Measurements from ENCODE around the gene GPR4.

Gene GPR4

GRCh38 chr19:45578861-45579260, 23.2 kb downstream of the GPR4 start:
- ATAC-seq: no peak
- TF ChIP-seq GLIS3 (CRISPR knock-in tag; IDR thresholded peaks at IDR 0.05) (no peak), TCF4 (CRISPR knock-in tag; IDR thresholded peaks at IDR 0.05; ENCODE audit: borderline replicate concordance) (no peak), ZFP3 (CRISPR knock-in tag; IDR thresholded peaks at IDR 0.05) (no peak), OSR1 (CRISPR knock-in tag; IDR thresholded peaks at IDR 0.05) (no peak), TOX (CRISPR knock-in tag; IDR thresholded peaks at IDR 0.05; ENCODE audit: borderline replicate concordance) (no peak), PPARA (CRISPR knock-in tag; IDR thresholded peaks at IDR 0.05; ENCODE audit: borderline replicate concordance) (no peak), ZNF565 (CRISPR knock-in tag; conservative IDR thresholded peaks at IDR 0.05; ENCODE audit: low read depth) (no peak), ZNF70 (CRISPR knock-in tag; IDR thresholded peaks at IDR 0.05) (no peak), ARNTL (CRISPR knock-in tag; IDR thresholded peaks at IDR 0.05; ENCODE audit: borderline replicate concordance, low read depth) (no peak), CSRNP3 (CRISPR knock-in tag; IDR thresholded peaks at IDR 0.05) (no peak), TSHZ2 (CRISPR knock-in tag; IDR thresholded peaks at IDR 0.05) (no peak), BACH2 (CRISPR knock-in tag; IDR thresholded peaks at IDR 0.05; ENCODE audit: borderline replicate concordance) (no peak), CREB5 (CRISPR knock-in tag; IDR thresholded peaks at IDR 0.05; ENCODE audit: low read depth) (no peak), SNAI2 (CRISPR knock-in tag; IDR thresholded peaks at IDR 0.05) (no peak), RARB (CRISPR knock-in tag; IDR thresholded peaks at IDR 0.05) (no peak), ZFP30 (CRISPR knock-in tag; IDR thresholded peaks at IDR 0.05) (no peak), ISL1 (CRISPR knock-in tag; IDR thresholded peaks at IDR 0.05) (no peak), POU6F1 (CRISPR knock-in tag; IDR thresholded peaks at IDR 0.05; ENCODE audit: borderline replicate concordance, low read depth) (no peak)
- TF ChIP-seq, protein P1, sequence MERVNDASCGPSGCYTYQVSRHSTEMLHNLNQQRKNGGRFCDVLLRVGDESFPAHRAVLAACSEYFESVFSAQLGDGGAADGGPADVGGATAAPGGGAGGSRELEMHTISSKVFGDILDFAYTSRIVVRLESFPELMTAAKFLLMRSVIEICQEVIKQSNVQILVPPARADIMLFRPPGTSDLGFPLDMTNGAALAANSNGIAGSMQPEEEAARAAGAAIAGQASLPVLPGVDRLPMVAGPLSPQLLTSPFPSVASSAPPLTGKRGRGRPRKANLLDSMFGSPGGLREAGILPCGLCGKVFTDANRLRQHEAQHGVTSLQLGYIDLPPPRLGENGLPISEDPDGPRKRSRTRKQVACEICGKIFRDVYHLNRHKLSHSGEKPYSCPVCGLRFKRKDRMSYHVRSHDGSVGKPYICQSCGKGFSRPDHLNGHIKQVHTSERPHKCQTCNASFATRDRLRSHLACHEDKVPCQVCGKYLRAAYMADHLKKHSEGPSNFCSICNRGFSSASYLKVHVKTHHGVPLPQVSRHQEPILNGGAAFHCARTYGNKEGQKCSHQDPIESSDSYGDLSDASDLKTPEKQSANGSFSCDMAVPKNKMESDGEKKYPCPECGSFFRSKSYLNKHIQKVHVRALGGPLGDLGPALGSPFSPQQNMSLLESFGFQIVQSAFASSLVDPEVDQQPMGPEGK (CRISPR knock-in tag; IDR thresholded peaks at IDR 0.05; ENCODE audit: borderline replicate concordance): no peak

GRCh38 chr19:45577111-45577905, 24.7 kb downstream of the GPR4 start:
- peak; percentile 98 for ATAC-seq

GRCh38 chr19:45576682-45577081, 25.3 kb downstream of the GPR4 start:
- no peak; the same call in 2 of the 3 replicates for ATAC-seq
- no peak for TF ChIP-seq TCF4 (CRISPR knock-in tag; IDR thresholded peaks at IDR 0.05; ENCODE audit: borderline replicate concordance)
- no peak for TF ChIP-seq TOX (CRISPR knock-in tag; IDR thresholded peaks at IDR 0.05; ENCODE audit: borderline replicate concordance)
- no peak for TF ChIP-seq TSHZ2 (CRISPR knock-in tag; IDR thresholded peaks at IDR 0.05)
- TF ChIP-seq ZNF565 (CRISPR knock-in tag; conservative IDR thresholded peaks at IDR 0.05; ENCODE audit: low read depth): no peak
- no peak for TF ChIP-seq OSR1 (CRISPR knock-in tag; IDR thresholded peaks at IDR 0.05)
- TF ChIP-seq ESRRG (CRISPR knock-in tag; IDR thresholded peaks at IDR 0.05): no peak
- no peak for TF ChIP-seq CREB5 (CRISPR knock-in tag; IDR thresholded peaks at IDR 0.05; ENCODE audit: low read depth)
- no peak for TF ChIP-seq PPARA (CRISPR knock-in tag; IDR thresholded peaks at IDR 0.05; ENCODE audit: borderline replicate concordance)
- TF ChIP-seq RARB (CRISPR knock-in tag; IDR thresholded peaks at IDR 0.05): no peak
- TF ChIP-seq ZNF70 (CRISPR knock-in tag; IDR thresholded peaks at IDR 0.05): no peak
- no peak for TF ChIP-seq CSDC2 (CRISPR knock-in tag; IDR thresholded peaks at IDR 0.05)
- no peak for TF ChIP-seq ISL1 (CRISPR knock-in tag; IDR thresholded peaks at IDR 0.05)

More at GRCh38 chr19:45577111-45577905, 24.7 kb downstream of the GPR4 start:
- no peak for TF ChIP-seq GLIS3 (CRISPR knock-in tag; IDR thresholded peaks at IDR 0.05)
- TF ChIP-seq ISL1 (CRISPR knock-in tag; IDR thresholded peaks at IDR 0.05): 0 out of 2 replicates have a peak, but pooled peaks have one; percentile 7
- TF ChIP-seq ESRRG (CRISPR knock-in tag; IDR thresholded peaks at IDR 0.05): no peak

Measured in SK-N-SH treated with all-trans-retinoic acid at 6 μM for 48 hours (cell line).